ENCODE results near the gene RBM4.

The RBM4 gene

GRCh38 chr11:66614073-66614472 is 24.4 kb upstream of the RBM4 start:
- no peak for DNase-seq
- TF ChIP-seq CTCF (IDR thresholded peaks at IDR 0.05; ENCODE audit: low read depth, low read length) = no peak

DNA sequence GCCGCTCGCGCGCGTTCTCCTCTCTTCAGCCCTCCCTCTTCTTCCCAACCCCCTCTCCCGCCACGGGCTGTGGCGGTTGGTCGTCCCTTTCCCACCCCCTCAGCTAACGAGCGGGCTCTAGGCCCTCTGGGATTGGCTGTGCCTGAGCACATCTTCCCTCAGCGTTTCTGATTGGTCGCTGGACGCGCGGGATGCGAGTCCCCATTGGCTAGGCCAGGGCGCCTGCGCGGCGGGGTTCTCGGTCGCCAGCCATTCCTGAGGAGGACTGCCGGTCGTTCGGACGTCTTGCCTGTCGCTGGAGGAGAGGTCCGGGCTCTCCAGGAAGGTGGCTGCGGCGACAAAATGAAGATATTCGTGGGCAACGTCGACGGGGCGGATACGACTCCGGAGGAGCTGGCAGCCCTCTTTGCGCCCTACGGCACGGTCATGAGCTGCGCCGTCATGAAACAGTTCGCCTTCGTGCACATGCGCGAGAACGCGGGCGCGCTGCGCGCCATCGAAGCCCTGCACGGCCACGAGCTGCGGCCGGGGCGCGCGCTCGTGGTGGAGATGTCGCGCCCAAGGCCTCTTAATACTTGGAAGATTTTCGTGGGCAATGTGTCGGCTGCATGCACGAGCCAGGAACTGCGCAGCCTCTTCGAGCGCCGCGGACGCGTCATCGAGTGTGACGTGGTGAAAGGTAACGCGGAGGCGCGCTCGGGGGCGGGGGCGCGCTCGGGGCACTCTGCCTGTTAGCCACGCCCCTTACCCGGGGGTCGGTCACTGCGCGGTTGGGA is 21.9 kb upstream of the RBM4 start, which contains the start of gene RBM14:
TSS of gene RBM14 (plus strand) at position 252 of the 776 bp plus-strand sequence. CDS start at position 343, 91 bp downstream.
- DNase-seq = peak; percentile 99
- Histone ChIP-seq H3K36me3 (peaks cover 51% of the 10 kb centered on the region), H3K27me3 (ENCODE audit: insufficient read depth, low read depth, severe bottlenecking) (no peaks in the 10 kb centered on the region), H3K27ac (peak within 1 kb of the TSS; percentile 95), H3K9me3 (ENCODE audit: severe bottlenecking) (no peaks in the 10 kb centered on the region), H3K4me3 (ENCODE audit: low read depth, low read length) (peak within 1 kb of the TSS; percentile 91)
- no peak for TF ChIP-seq CTCF (IDR thresholded peaks at IDR 0.05; ENCODE audit: low read depth, low read length)

More at GRCh38 chr11:66614073-66614472, 24.4 kb upstream of the RBM4 start:
- no peak overlapping the region for H3K27ac ChIP-seq
- H3K27me3 ChIP-seq (ENCODE audit: insufficient read depth, low read depth, severe bottlenecking) = no peaks in the 10 kb centered on the region
- peaks cover 26% of the 10 kb centered on the region for H3K36me3 ChIP-seq
- peaks cover 11% of the 10 kb centered on the region for H3K9me3 ChIP-seq (ENCODE audit: severe bottlenecking)
- no peak overlapping the region for H3K4me3 ChIP-seq (ENCODE audit: low read depth, low read length)

GRCh38 chr11:66617155-66617834 is 21.2 kb upstream of the RBM4 start:
- Histone ChIP-seq H3K36me3 (peaks cover 58% of the 10 kb centered on the region), H3K27me3 (ENCODE audit: insufficient read depth, low read depth, severe bottlenecking) (no peaks in the 10 kb centered on the region), H3K4me3 (ENCODE audit: low read depth, low read length) (peak overlapping the region; percentile 91), H3K27ac (peak overlapping the region; percentile 95), H3K9me3 (ENCODE audit: severe bottlenecking) (no peaks in the 10 kb centered on the region)
- TF ChIP-seq CTCF (IDR thresholded peaks at IDR 0.05; ENCODE audit: low read depth, low read length) = no peak
- DNase-seq = no peak

GRCh38 chr11:66619080-66619554 is 19.4 kb upstream of the RBM4 start:
- peaks cover 76% of the 10 kb centered on the region for H3K36me3 ChIP-seq
- DNase-seq = no peak
- no peak for TF ChIP-seq CTCF (IDR thresholded peaks at IDR 0.05; ENCODE audit: low read depth, low read length)
- no peaks in the 10 kb centered on the region for H3K27me3 ChIP-seq (ENCODE audit: insufficient read depth, low read depth, severe bottlenecking)
- peak overlapping the region; percentile 95 for H3K27ac ChIP-seq
- H3K9me3 ChIP-seq (ENCODE audit: severe bottlenecking) = no peaks in the 10 kb centered on the region
- peak overlapping the region; percentile 91 for H3K4me3 ChIP-seq (ENCODE audit: low read depth, low read length)

- TF ChIP-seq CTCF (IDR thresholded peaks at IDR 0.05; ENCODE audit: low read depth, low read length) = no peak
- DNase-seq = no peak
- Histone ChIP-seq H3K27ac (no peak overlapping the region), H3K36me3 (peaks cover 100% of the 10 kb centered on the region), H3K4me3 (ENCODE audit: low read depth, low read length) (no peak overlapping the region), H3K9me3 (ENCODE audit: severe bottlenecking) (no peaks in the 10 kb centered on the region), H3K27me3 (ENCODE audit: insufficient read depth, low read depth, severe bottlenecking) (no peaks in the 10 kb centered on the region)
Observed at GRCh38 chr11:66624450-66624849, 14.1 kb upstream of the RBM4 start.

Data from WERI-Rb-1 (cell line).